Ammon's horn (tissue), 1 donor: Measurements from ENCODE around the gene ABHD12.
"Not testable (repeated sequence)": the region's sequence is repeated elsewhere in the genome, so short reads cannot be mapped to it uniquely, and the experiment has no call there.

Experiments used
- DNase-seq: peaks from one replicate; pipeline ENCODE4 v3.0.0-alpha.2; 2016; ENCODE audit warnings: low spot score

ABHD12 gene

GRCh38 chr20:25321991-25322390, 68.6 kb downstream of the ABHD12 start:
- DNase-seq: no peak

DNA sequence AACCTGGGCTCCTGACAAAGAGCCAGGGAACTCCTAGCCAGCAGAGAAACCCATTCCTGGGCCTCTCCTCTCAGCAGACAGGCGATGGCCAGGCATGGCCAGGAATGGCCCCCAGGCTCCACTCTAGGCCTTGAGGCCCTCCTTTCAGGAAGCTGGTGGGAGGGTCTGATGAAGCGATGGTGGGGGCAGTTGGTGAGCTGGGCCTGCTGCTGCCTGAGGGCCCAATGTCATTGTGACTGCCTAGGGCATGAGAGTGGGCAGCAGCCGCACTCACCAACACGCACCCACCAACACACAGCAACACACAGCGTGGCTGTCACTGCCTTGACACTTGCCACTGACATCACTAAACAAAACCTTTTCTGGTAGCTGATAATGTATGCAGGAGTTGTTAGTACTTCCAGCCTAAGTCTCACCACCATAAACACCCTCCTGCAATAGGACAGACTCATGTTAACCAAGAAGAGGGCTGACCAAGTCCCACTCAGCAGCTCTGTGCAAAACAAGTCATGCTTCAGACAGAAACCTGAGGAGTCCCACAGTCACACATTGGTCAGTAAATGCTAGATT, 69.3 kb downstream of the ABHD12 start:
- DNase-seq: no peak

DNA sequence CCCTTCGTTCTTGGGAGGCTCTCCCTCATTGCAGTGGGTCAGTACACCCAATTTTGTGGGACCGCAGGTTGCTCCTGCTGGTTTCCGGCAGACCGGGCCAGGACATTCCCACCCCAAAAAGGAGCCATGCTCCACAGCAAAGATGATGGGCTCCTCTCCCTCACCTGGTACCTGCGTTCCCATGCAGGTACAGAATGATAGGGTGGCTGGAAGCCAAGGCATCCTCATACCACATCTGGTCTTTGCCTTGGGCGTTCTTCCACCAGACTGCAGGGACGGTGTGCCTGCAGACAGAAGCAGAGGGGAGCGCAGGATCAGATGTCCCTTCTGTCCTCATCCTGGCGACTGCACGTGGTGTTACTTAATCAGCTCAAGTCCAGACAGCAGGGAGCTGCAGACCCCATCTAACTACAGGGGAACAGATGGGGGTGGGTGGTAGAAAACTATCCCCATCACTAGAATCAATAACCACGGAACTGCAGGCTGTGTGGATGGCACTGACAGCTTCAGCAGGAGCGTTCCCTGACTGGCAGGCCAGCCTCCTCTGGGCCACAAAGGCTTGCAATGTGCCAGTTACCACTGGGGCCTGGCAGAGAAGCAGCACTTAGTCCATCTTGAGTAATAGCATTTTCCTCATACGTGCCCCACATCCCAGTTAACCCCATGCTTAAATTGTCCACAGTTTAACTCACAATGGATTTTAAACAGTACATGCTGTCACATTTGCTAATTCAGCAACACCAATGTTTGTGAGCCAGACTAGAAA, 70.4 kb downstream of the ABHD12 start:
- no peak for DNase-seq

DNA sequence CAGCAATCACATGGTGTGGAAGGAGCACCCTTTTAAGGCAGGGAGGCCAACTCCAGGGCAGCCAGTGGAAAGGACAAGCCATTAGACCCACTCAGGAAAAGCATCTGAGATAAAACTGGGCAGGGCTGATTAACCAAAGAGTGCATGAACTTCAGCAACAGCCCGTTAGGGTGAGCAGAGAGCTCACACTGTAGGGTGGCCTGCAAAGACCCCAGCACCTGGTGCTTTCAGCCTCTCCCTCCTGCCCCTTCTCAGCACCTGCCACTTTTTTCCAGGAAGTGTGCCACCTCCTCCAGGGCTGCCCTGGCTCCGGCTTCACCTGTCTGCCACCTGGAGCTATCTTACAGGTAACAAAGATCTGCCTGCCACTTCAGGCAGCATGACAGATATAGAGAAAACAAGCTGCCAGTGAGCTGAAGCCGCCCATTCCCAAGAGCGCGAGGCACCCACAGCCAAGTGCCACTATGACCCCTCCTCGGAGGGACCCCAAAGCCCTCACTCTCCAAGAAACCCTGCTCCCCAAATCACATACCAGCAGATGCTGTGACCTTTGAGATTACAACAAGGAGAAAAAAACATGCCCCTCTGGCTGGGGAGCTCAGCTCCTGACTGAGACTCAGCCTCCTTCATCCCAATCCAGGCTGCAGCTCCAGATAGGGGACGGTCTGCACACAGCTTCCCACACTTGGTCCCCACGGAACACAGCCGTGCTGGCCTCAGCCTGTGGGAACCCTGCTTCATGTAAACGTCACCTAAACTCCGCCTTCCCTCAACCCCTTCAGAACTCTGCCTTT, 71.2 kb downstream of the ABHD12 start:
- peak; percentile 70 for DNase-seq

GRCh38 chr20:25318471-25319240, 72.0 kb downstream of the ABHD12 start:
- DNase-seq: peak; percentile 72

GRCh38 chr20:25317351-25318075, 73.1 kb downstream of the ABHD12 start:
- DNase-seq: no peak

- no peak for DNase-seq
These were observed 74.0 kb downstream of the ABHD12 start for GRCh38 chr20:25316506-25317190.

GRCh38 chr20:25315418-25316210, 75.0 kb downstream of the ABHD12 start:
- no peak for DNase-seq

DNA sequence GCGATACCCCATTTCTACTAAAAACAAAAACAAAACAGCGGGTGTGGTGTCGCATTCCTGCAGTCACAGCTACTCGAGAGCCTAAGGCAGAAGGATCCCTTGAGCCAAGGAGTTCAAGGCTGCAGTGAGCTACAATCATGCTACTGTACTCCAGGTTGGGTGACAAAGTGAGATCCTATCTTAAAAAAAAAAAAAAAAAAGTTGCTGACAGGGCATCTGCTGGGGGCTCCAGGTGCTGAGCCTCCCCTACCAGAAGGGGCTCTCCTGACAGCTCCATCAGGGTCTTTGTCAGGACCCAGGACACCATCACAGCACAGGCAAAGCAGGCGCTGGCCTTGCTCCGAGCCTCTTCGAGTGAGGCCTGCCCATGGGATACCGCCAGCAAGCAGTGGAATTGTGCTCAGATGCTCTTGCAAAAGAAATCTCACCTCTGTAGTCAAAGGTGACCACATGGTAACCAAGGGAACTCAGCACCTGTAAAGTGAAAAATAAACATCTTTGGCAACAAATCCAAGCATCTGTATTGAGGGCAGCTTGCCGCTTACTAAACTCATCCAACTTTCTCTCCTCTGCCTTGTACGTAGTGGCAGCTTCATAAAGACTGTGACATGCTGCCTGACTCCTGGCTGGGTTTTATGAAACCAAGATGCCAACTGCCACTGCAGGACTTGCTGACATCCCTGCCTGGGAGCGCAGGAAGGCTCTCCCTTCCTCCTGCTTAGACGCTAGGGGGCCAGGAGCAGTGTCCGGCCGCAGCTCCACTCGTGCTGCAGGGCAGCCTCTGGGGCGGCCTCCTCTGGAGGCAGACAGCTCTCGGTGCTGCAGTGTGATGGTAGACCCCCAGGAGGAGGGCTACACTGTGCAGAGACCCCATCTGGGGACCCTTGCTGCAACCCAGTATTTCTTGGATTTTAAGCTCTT, 75.9 kb downstream of the ABHD12 start:
- no peak for DNase-seq

DNA sequence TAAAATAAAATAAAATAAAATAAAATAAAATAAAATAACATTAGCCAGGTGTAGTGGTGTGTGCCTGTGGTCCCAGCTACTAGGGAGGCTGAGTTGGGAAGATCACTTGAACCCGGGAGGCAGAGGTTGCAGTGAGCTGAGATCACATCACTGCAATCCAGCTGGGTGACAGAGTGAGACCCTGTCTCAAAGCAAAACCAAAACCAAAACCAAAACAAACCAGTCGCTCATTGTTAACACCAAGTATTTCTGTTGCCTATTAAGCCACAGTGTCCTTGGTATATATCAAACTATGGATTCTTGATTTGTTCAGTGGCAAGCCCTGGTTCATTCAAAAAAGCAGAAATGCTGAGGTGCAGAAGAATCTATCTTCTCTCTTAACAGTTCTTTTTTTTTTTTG, 77.0 kb downstream of the ABHD12 start:
- DNase-seq: no peak

DNA sequence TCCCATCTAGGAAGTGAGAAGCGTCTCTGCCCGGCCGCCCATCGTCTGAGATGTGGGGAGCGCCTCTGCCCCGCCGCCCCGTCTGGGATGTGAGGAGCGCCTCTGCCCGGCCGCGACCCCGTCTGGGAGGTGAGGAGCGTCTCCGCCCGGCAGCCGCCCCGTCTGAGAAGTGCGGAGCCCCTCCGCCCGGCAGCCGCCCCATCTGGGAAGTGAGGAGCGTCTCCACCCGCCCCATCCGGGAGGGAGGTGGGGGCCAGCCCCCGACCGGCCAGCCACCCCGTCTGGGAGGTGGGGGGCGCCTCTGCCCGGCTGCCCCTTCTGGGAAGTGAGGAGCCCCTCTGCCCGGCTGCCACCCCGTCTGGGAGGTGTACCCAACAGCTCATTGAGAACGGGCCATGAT, 77.9 kb downstream of the ABHD12 start:
- not testable (repeated sequence) for DNase-seq

DNA sequence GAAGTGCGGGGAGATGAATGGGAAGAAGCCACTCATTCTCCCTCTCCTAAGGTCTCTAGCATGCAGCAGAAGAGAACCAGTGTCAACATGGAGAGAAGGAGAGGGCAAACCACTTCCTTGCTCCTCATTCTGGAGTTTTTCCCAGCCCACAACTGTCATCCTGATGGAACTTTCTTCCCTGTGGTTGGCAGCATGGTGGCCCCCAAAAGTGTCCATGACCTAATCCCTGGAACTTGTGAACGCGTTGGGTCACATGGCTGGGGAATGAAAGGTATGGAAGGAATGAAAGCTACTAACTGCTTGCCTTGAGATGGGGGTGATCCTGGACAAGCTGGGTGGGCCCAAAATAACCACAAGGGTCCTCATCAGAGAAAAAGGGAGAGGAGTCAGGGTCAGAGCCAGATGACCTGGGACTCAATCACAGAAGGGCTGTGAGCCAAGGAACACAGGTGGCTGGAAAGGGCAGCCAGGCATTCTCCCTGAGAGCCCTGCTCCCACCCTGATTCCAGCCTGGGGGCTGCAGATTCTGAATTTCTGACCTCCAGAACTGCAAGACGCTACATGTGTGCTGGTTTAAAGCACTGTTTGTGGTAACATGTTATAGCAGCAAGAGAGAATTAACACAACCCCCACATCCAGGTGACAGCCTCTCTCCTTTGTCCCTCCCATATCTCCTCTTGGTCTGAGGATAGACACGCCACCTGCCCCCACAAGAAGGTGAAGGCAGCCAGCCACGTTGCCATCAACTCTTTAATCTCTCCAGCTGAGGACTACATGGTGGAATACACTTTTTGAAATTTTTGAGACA, 79.5 kb downstream of the ABHD12 start:
- no peak for DNase-seq

DNA sequence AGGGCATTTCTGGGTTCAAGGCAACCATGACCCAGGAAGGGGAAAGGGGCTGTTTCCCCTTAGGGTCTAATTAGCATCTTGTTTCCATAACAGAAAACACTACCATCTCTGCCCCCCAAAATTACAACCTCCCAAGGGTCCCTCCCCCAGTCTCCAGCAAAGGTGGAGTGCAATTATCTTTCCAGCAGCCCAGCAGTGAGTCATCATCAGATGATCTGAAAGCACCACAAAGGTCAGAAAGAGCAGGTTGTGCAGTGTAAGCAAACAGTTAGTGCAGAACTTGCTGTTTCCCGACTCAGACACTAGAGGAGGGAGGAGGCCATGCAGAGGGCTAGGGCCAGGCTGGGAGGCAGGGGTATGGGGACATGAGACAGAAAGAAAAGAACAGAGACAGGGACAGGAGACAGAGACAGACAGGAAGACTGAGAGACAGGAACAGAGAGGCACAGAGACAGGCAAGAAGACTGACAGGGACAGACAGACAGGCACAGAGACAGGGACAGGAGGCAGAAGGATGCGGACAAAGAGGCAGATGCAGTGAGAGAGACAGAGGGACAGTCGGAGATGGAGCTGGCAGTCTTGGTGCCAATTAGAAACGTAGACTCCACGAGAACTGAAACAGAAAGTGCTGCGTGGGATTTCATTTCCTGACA, 80.2 kb downstream of the ABHD12 start:
- peak; percentile 83 for DNase-seq

DNA sequence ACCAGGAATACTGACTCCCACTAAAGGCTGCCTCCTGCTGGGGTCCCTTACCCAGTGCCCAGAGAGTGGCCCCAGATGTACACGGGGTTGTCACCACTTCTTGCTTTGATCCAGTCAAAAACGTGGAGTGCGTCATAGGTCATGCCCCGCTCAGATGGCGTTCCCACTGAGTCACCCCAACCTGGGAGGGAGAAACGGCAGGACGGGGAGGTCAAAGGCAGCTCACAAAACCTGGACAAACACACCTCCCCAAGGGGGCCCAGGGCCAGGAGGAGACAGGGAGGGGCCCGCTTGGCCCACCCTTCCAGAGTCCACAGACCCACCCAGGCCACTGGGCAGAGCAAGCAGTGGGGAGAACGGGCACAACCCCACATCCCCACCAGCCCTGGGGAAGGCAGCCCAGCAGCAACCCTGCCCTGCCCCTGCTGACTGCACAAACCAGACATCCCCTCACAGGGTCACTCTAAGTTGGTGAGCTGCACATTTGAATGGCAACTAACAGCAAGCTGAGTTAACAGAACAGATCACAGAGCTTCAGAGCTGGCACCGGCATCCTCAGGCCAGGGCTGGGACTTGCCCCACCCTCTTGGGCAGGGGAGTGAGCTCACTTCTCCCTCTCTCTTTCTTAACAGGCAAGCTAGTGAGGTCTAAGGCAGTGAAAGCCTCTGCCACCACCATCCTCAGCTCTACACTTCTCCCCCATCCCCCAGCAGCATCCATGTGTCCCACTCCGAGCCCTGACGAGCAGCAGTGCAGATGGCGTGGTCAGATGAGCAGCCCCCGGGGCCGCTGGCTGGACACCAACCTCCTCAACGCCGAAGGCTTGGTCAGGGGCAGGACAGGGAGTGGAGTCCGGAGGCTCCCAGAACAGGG, 81.0 kb downstream of the ABHD12 start:
- no peak for DNase-seq

DNA sequence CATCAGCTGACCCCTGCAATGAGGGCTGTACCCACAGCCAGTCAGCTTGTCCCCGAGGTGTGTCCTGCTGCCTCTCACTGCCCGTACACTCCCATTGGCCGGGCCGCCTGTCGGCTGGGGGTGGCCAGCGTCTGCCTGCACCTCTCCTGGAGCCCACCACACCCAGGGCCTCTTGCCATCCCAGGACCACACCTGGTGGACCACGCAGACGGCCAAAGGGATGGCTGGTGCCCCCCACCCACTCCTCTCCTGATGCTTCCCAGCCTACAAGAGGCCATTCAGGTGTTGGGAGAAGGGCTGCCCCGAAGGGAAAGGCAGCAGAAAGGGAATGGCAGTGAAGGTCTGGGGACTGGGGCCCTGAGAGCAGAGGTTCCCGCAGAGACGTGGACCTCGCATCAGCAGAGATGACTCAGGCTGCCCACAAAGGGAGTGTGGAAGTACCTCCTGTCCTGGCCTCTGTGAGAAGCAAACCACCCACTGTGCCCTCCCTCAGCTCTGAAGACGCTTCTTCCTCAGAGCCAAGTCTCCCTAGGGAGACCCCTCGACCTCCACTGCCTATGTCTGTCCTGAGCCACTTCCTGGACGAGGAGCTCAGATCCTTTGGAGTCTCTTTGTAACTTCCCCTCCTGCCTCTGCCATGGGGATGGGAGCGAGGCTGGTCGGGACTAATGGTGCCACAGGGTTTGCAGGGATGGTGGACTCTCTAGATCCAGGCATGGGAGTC, 81.8 kb downstream of the ABHD12 start:
- no peak for DNase-seq

DNA sequence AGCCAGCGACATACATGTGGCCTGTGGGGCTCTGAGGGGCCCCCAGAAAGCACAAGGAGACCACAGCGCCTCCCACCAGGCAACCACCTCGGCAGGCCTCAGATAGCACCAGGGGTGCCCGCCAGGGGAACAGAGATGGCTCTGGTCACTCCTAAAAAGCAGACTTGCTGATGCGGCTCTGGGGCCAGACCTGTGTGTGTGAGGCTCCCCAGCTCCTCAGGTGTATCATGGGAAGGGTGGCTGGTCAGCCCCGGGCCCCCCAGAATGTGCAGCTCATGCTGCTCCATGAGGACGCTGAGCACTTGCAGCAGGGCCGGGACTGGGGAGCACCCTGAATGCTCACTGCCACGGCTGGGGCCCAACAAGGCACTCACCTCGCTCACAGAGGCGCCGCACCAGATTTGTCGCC, 82.5 kb downstream of the ABHD12 start:
- no peak for DNase-seq
